OCI-LY7 (cell line): Measurements from ENCODE around the gene MAP3K14. TPM values are rescaled to one million over a fixed set of nuclear protein-coding genes. Genes with fewer than 3 reads are reported as not detected.
A peak's percentile ranks its signal among the peaks of the same experiment; 100 is the strongest.

Experiments used
- BruUV-seq: library from RNA; stranded (reverse); fragments of 400-500 nt; replicated peaks from 2 replicates; lab custom pipeline; 2021; lab: Mats Ljungman, UMichigan
- CTCF ChIA-PET: fragments of 300-600 bp; sonication (Branson Sonifier 250); formaldehyde crosslinking; loops from one replicate; lab custom pipeline; 2022; ENCODE audit warnings: antibody characterized with exemption; ENCODE audit not compliant: unreplicated experiment; lab: Charles Lee
- POLR2A ChIA-PET: fragments of 300-600 bp; sonication (Branson Sonifier 250); formaldehyde crosslinking; loops from one replicate; lab custom pipeline; 2022; ENCODE audit warnings: antibody characterized with exemption; lab: Charles Lee
- DNase-seq: peaks from one replicate; pipeline ENCODE4 v3.0.0-alpha.2; 2015; ENCODE audit warnings: low spot score
- H2AFZ ChIP-seq: fragments of 200-600 bp; sonication (generic), shearing (Covaris generic); 2 replicates; pipeline ENCODE4 v1.6.1; 2014; ENCODE audit warnings: mild to moderate bottlenecking, antibody characterized with exemption, low read length, moderate library complexity
- H3K27ac ChIP-seq: fragments of 200-600 bp; sonication (generic); 2 replicates; pipeline ENCODE4 v1.5.1; 2014; ENCODE audit warnings: mixed run types, low read depth, mild to moderate bottlenecking, moderate library complexity, low read length, inconsistent platforms; ENCODE audit not compliant: poor library complexity, severe bottlenecking
- H3K36me3 ChIP-seq: fragments of 200-600 bp; sonication (generic); 2 replicates; pipeline ENCODE4 v1.6.1; 2014; ENCODE audit warnings: mild to moderate bottlenecking, antibody characterized with exemption, low read length, moderate library complexity, mixed read lengths; ENCODE audit not compliant: insufficient read depth
- H3K4me1 ChIP-seq: fragments of 200-600 bp; sonication (generic); 2 replicates; pipeline ENCODE4 v1.5.1; 2014; ENCODE audit warnings: mild to moderate bottlenecking, low read length; ENCODE audit not compliant: insufficient read depth, poor library complexity, severe bottlenecking
- H3K4me2 ChIP-seq: fragments of 200-600 bp; sonication (generic); 2 replicates; pipeline ENCODE4 v1.6.1; 2014; ENCODE audit warnings: mild to moderate bottlenecking, low read length
- H3K4me3 ChIP-seq: fragments of 200-600 bp; sonication (generic); 2 replicates; pipeline ENCODE4 v1.5.1; 2014; ENCODE audit warnings: mild to moderate bottlenecking, low read depth, low read length; ENCODE audit not compliant: poor library complexity, severe bottlenecking
- H3K79me2 ChIP-seq: fragments of 200-600 bp; sonication (generic); 2 replicates; pipeline ENCODE4 v1.6.1; 2016; ENCODE audit warnings: low read depth, mild to moderate bottlenecking, low read length, moderate library complexity, mixed read lengths; ENCODE audit not compliant: insufficient read depth
- H3K9me2 ChIP-seq: fragments of 200-600 bp; sonication (generic); 2 replicates; pipeline ENCODE4 v1.6.1; 2016; ENCODE audit warnings: mild to moderate bottlenecking, low read length, mixed read lengths; ENCODE audit not compliant: insufficient read depth
- H3K9me3 ChIP-seq: fragments of 200-600 bp; sonication (generic); 2 replicates; pipeline ENCODE4 v1.6.1; 2014; ENCODE audit warnings: mild to moderate bottlenecking, mixed run types, low read length, mixed read lengths
- H4K20me1 ChIP-seq: fragments of 200-600 bp; sonication (generic); 2 replicates; pipeline ENCODE4 v1.6.1; 2014; ENCODE audit warnings: mild to moderate bottlenecking, antibody characterized with exemption, low read length, moderate library complexity, mixed read lengths; ENCODE audit not compliant: insufficient read depth
- CTCF ChIP-seq: fragments of 200-600 bp; sonication (generic); conservative IDR thresholded peaks from 2 replicates; pipeline ENCODE4 v1.5.1; 2014; ENCODE audit warnings: mild to moderate bottlenecking, antibody characterized with exemption, low read length, moderate library complexity, mixed read lengths
- EZH2phosphoT487 ChIP-seq: fragments of 200-600 bp; sonication (generic); IDR thresholded peaks from 2 replicates; pipeline ENCODE4 v1.6.1; 2018; ENCODE audit warnings: low read depth, borderline replicate concordance, mild to moderate bottlenecking, mixed run types, antibody characterized with exemption, low read length, moderate library complexity, mixed read lengths
- intact Hi-C: fragments of 100-400 bp; cut with micrococcal nuclease; formaldehyde crosslinking; loops from one replicate; pipeline ENCODE4 v1.10.0; 2022; ENCODE audit not compliant: unreplicated experiment
- total RNA-seq, 2 experiments: library from RNA; depleted of rRNA in 1 of 2; stranded (reverse); fragments of >200 nt in 1 of 2; shearing (Covaris generic) in 1 of 2; gene quantifications; 2 replicates each; pipeline ENCODE4 v1.2.3, GENCODE V29; 2014 to 2022

Gene MAP3K14
- total RNA-seq, 2 experiments from 2014 or later: 12.3 to 21.2 TPM

- no TSS peak for BruUV-seq
- ChIA-PET POLR2A (interaction anchor here (0.5 to 1.4 kb wide), 10 partner anchors 13 to 113 kb away, joined by 3 to 5 read pairs (median 3); partner anchors contain the start of gene MAP3K14), CTCF (interaction anchor here (0.6 to 1.2 kb wide), 4 partner anchors 9 to 91 kb away, joined by 3 to 4 read pairs (median 3); no protein-coding TSS in a partner anchor)
- Histone ChIP-seq H3K4me1 (peaks cover 82% of the 10 kb centered on the region), H2AFZ (no peak overlapping the region; the same call in 1 of the 2 replicates), H3K36me3 (no peaks in the 10 kb centered on the region), H3K79me2 (peaks cover 76% of the 10 kb centered on the region), H3K4me3 (peak overlapping the region; percentile 96), H3K9me3 (no peaks in the 10 kb centered on the region), H3K9me2 (no peaks in the 10 kb centered on the region), H4K20me1 (0 out of 2 replicates have a peak, but pooled peaks cover under 1% of the 10 kb centered on the region), H3K4me2 (peak overlapping the region; percentile 98), H3K27ac (peak overlapping the region; percentile 97)
- TF ChIP-seq EZH2phosphoT487 (no peak), CTCF (no peak)
- intact Hi-C loops: loop anchor here (2.0 to 5.0 kb wide), 2 partner anchors 21 to 91 kb away; partner anchors contain the start of gene MAP3K14
- DNase-seq: peak; percentile 98
Measured at GRCh38 chr17:45225964-45226530, 90.8 kb downstream of the MAP3K14 start.

GRCh38 chr17:45225051-45225700, 91.6 kb downstream of the MAP3K14 start:
- no peaks in the 10 kb centered on the region for H3K36me3 ChIP-seq
- CTCF ChIA-PET: interaction anchor here (1.1 to 1.2 kb wide), 2 partner anchors 10 to 87 kb away, joined by 3 read pairs; no protein-coding TSS in a partner anchor
- 0 out of 2 replicates have a peak, but pooled peaks cover 7% of the 10 kb centered on the region for H4K20me1 ChIP-seq
- H3K4me1 ChIP-seq: peaks cover 82% of the 10 kb centered on the region
- POLR2A ChIA-PET: interaction anchor here (0.8 to 1.4 kb wide), 5 partner anchors 22 to 94 kb away, joined by 3 to 5 read pairs (median 3); no protein-coding TSS in a partner anchor
- no peak overlapping the region for H2AFZ ChIP-seq
- BruUV-seq: no TSS peak
- H3K79me2 ChIP-seq: peaks cover 75% of the 10 kb centered on the region
- no peaks in the 10 kb centered on the region for H3K9me2 ChIP-seq
- peak; percentile 27 for DNase-seq
- intact Hi-C loops: loop anchor here (5.0 kb wide), 1 partner anchor 92 kb away; the partner anchor contains the start of gene MAP3K14
- H3K4me3 ChIP-seq: peak overlapping the region; percentile 96
- peak overlapping the region; percentile 98 for H3K4me2 ChIP-seq
- peak overlapping the region; percentile 97 for H3K27ac ChIP-seq
- no peaks in the 10 kb centered on the region for H3K9me3 ChIP-seq
- no peak for TF ChIP-seq EZH2phosphoT487
- no peak for TF ChIP-seq CTCF
